PC-3 (cell line): ENCODE results near the gene FLVCR1. TPM values are rescaled to one million over a fixed set of nuclear protein-coding genes. Genes with fewer than 3 reads are reported as not detected.

Experiments
- ATAC-seq: fragments of 200-7000 bp; cut with Tn5 transposase; 2 replicates; pipeline ENCODE4 v1.9.1; 2020; ENCODE audit warnings: mild to moderate bottlenecking, moderate library complexity
- BruUV-seq: library from RNA; stranded (reverse); fragments of 400-500 nt; replicated peaks from 2 replicates; lab custom pipeline; 2021; lab: Mats Ljungman, UMichigan
- CTCF ChIA-PET: fragments of 300-600 bp; sonication (Branson Sonifier 250); formaldehyde crosslinking; loops from one replicate; lab custom pipeline; 2022; ENCODE audit warnings: antibody characterized with exemption; lab: Charles Lee
- POLR2A ChIA-PET: fragments of 300-600 bp; sonication (Branson Sonifier 250); formaldehyde crosslinking; loops from one replicate; lab custom pipeline; 2022; ENCODE audit warnings: antibody characterized with exemption; ENCODE audit not compliant: unreplicated experiment; lab: Charles Lee
- DNase-seq: peaks from one replicate; pipeline ENCODE4 v3.0.0-alpha.2; 2015
- H2AFZ ChIP-seq: fragments of 300-600 bp; sonication (generic); 2 replicates; pipeline ENCODE4 v1.6.0; 2016; ENCODE audit warnings: antibody characterized with exemption, low read length
- H3F3A ChIP-seq: fragments of 300-600 bp; sonication (generic); one replicate; pipeline ENCODE4 v1.6.0; 2017; ENCODE audit warnings: antibody characterized with exemption, low read length, control low read depth, mild to moderate bottlenecking; ENCODE audit not compliant: unreplicated experiment
- H3K27ac ChIP-seq: fragments of 300-600 bp; sonication (generic); 2 replicates; pipeline ENCODE4 v1.5.1; 2016; ENCODE audit warnings: mild to moderate bottlenecking, low read length
- H3K27me3 ChIP-seq: fragments of 300-600 bp; sonication (generic); 2 replicates; pipeline ENCODE4 v1.6.1; 2016; ENCODE audit warnings: low read length, mixed read lengths
- H3K36me3 ChIP-seq: fragments of 300-600 bp; sonication (generic); 2 replicates; pipeline ENCODE4 v1.6.1; 2016; ENCODE audit warnings: low read depth, mixed run types, low read length, mixed read lengths
- H3K4me1 ChIP-seq: fragments of 300-600 bp; sonication (generic); 2 replicates; pipeline ENCODE4 v1.5.1; 2016; ENCODE audit warnings: low read length; ENCODE audit not compliant: insufficient read depth
- H3K4me2 ChIP-seq: fragments of 300-600 bp; sonication (generic); 2 replicates; pipeline ENCODE4 v1.6.0; 2016; ENCODE audit warnings: low read length
- H3K4me3 ChIP-seq: fragments of 300-600 bp; sonication (generic); 2 replicates; pipeline ENCODE4 v1.5.1; 2016; ENCODE audit warnings: mild to moderate bottlenecking, low read length, mixed read lengths
- H3K79me2 ChIP-seq: fragments of 300-600 bp; sonication (generic); 2 replicates; pipeline ENCODE4 v1.6.1; 2017; ENCODE audit warnings: low read length, mixed read lengths
- H3K9ac ChIP-seq: fragments of 300-600 bp; sonication (generic); 2 replicates; pipeline ENCODE4 v1.6.0; 2016; ENCODE audit warnings: mild to moderate bottlenecking, low read length
- H3K9me2 ChIP-seq: fragments of 300-600 bp; sonication (generic); replicated peaks from 2 replicates; pipeline ENCODE4 v1.6.1; 2016; ENCODE audit warnings: mixed run types, low read length, mixed read lengths
- H3K9me3 ChIP-seq: fragments of 300-600 bp; sonication (generic); 2 replicates; pipeline ENCODE4 v1.6.1; 2016; ENCODE audit warnings: low read length, mixed read lengths
- H4K20me1 ChIP-seq: fragments of 300-600 bp; sonication (generic); 2 replicates; pipeline ENCODE4 v1.6.1; 2016; ENCODE audit warnings: low read length, mixed read lengths
- CTCF ChIP-seq: fragments of 300-600 bp; sonication (generic); conservative IDR thresholded peaks from 2 replicates; pipeline ENCODE4 v1.5.1; 2017; ENCODE audit warnings: antibody characterized with exemption, low read depth, mild to moderate bottlenecking, low read length
- EZH2 ChIP-seq: fragments of 300-600 bp; sonication (generic); IDR thresholded peaks from one replicate; pipeline ENCODE4 v1.6.1; 2017; ENCODE audit warnings: antibody characterized with exemption, mild to moderate bottlenecking, low read length; ENCODE audit not compliant: unreplicated experiment
- EZH2phosphoT487 ChIP-seq: fragments of 300-600 bp; sonication (generic); IDR thresholded peaks from 2 replicates; pipeline ENCODE4 v1.6.1; 2018; ENCODE audit warnings: mild to moderate bottlenecking, antibody characterized with exemption, low read length, borderline replicate concordance
- intact Hi-C: fragments of 100-400 bp; cut with micrococcal nuclease; formaldehyde crosslinking; loops from 2 replicates; pipeline ENCODE4 v1.9.0; 2023
- total RNA-seq: library from RNA; depleted of rRNA; stranded (reverse); fragments of >200 nt; gene quantifications from 2 replicates; pipeline ENCODE4 v1.2.3, GENCODE V29; 2014

The FLVCR1 gene
- total RNA-seq, 1 experiment from 2014 or later, result 13.9 TPM

GRCh38 chr1:212914789-212915188 is 56.7 kb downstream of the FLVCR1 start:
- 0 out of 2 replicates have a peak, but pooled peaks cover 3% of the 10 kb centered on the region for H3K27me3 ChIP-seq
- H3K4me3 ChIP-seq, result no peak overlapping the region
- no peaks in the 10 kb centered on the region for H4K20me1 ChIP-seq
- ATAC-seq (no peak), DNase-seq (no peak)
- intact Hi-C loops, result no loop called here
- ChIA-PET POLR2A (interaction anchor here (0.7 kb wide), 1 partner anchor 22 kb away, joined by 4 read pairs; no protein-coding TSS in a partner anchor), CTCF (no interaction called here)
- H3K9ac ChIP-seq, result no peak overlapping the region
- no peak overlapping the region for H3K27ac ChIP-seq
- no peak overlapping the region for H3K4me2 ChIP-seq
- no peak overlapping the region for H2AFZ ChIP-seq
- H3K79me2 ChIP-seq, result no peaks in the 10 kb centered on the region
- BruUV-seq, result no TSS peak
- no peak for TF ChIP-seq EZH2
- TF ChIP-seq CTCF, result no peak
- TF ChIP-seq EZH2phosphoT487, result no peak
- H3F3A ChIP-seq, result no peaks in the 10 kb centered on the region
- H3K9me3 ChIP-seq, result no peaks in the 10 kb centered on the region
- no peaks in the 10 kb centered on the region for H3K4me1 ChIP-seq
- no peaks in the 10 kb centered on the region for H3K36me3 ChIP-seq
- H3K9me2 ChIP-seq, result no peaks in the 10 kb centered on the region

GRCh38 chr1:212915245-212916091 is 57.4 kb downstream of the FLVCR1 start:
- ChIA-PET CTCF (no interaction called here), POLR2A (interaction anchor here (0.7 kb wide), 1 partner anchor 22 kb away, joined by 4 read pairs; no protein-coding TSS in a partner anchor)
- peak; percentile 55 for TF ChIP-seq CTCF
- no peak for TF ChIP-seq EZH2phosphoT487
- no TSS peak for BruUV-seq
- ATAC-seq (no peak; the same call in 1 of the 2 replicates), DNase-seq (peak; percentile 29)
- no peaks in the 10 kb centered on the region for H3K9me3 ChIP-seq
- no peak overlapping the region for H3K9ac ChIP-seq
- no peak overlapping the region for H2AFZ ChIP-seq
- H3K4me2 ChIP-seq, result no peak overlapping the region
- H3K27ac ChIP-seq, result no peak overlapping the region
- H3F3A ChIP-seq, result no peaks in the 10 kb centered on the region
- H3K27me3 ChIP-seq, result 0 out of 2 replicates have a peak, but pooled peaks cover 3% of the 10 kb centered on the region
- H3K4me1 ChIP-seq, result no peaks in the 10 kb centered on the region
- intact Hi-C loops, result no loop called here
- H3K4me3 ChIP-seq, result no peak overlapping the region
- H3K9me2 ChIP-seq, result no peaks in the 10 kb centered on the region
- H3K79me2 ChIP-seq, result no peaks in the 10 kb centered on the region
- H4K20me1 ChIP-seq, result no peaks in the 10 kb centered on the region
- H3K36me3 ChIP-seq, result no peaks in the 10 kb centered on the region
